ENCODE results near the gene PLXNB1.

The PLXNB1 gene

DNA sequence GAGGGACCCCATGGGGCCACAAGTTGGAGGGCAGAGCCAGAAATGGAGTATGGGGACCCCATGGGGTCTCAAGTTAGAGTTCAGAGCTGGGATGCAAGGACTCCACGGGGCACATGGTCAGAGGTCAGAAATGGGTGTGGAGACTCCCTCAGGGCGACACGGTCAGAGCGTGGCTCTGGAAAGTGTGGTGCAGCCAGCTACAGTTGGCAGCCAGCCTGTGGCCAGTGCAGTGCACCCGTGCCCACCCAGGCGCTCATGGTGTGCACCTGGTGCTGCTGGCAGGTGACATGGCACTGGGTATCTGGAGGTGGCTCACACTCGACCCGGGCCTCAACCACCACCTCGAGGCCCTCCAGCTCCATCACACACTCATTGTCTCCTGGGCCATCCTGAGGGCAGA lies 11.2 kb downstream of the PLXNB1 start:
- no peak for DNase-seq

DNA sequence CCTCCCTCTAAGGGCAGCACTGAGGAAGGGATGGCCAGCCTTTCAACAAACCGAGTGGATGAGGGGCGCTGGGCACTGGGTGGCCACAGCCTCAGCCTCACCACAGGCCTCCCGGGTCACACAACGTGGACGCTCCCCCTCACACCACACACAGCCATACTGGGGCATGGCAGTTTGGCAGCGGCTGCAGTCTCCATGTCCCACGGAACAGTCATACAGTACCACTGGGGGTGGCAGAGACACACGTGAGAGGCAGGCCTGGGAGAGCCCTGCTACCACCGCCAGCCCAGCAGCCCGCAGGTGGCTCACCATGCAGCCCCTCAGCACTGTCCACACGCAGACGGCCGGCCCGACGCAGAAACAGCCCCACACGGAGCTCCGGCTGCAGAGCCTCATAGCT lies 11.7 kb downstream of the PLXNB1 start:
- no peak for DNase-seq

DNA sequence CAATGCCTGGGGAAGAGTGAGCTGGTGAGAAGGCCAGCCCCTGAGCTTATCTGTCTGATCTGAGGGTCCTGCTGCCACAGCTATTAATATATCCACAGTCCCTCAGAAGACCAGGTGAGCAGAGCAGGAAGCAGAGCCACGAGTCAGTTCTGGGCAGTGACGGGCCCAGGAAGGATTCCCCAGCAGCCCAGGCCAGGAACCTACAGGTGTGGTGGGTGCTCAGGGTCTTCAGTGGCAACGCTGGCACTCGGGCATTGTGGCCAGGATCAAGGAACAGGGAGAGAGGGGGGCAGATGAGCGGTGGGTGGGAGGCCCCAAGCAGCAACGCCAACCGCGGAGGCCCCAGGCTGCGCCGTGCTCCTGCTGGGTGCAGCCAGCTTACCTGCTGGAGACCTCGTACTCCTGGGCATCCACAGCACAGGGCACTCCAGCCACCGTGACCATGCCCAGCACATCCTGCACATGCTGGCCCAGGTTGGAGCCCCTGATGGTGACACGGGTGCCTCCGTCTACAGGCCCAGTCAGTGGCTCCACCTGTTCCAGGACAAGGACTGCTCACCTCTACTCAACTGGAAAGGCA lies 12.3 kb downstream of the PLXNB1 start:
- DNase-seq: no peak

DNA sequence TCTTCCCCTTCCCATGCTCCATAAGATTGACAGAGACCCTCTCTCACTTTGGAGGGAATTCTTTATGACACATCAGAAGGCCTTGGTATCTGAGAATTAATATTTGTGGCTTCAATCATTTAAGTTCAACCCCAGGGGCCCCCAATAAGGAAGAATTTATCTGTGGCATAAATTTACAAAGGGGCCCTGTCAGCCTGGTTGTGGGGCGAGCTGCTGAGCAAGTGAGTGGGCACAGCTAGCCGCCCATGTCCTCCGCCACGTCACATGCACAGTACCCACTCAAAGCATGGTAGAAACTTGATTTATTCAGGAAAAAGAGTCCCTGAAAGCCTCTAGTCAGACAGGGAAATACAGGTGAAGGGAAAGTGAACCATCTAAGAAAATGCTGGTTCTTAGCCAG lies 13.3 kb downstream of the PLXNB1 start:
- no peak for DNase-seq

DNA sequence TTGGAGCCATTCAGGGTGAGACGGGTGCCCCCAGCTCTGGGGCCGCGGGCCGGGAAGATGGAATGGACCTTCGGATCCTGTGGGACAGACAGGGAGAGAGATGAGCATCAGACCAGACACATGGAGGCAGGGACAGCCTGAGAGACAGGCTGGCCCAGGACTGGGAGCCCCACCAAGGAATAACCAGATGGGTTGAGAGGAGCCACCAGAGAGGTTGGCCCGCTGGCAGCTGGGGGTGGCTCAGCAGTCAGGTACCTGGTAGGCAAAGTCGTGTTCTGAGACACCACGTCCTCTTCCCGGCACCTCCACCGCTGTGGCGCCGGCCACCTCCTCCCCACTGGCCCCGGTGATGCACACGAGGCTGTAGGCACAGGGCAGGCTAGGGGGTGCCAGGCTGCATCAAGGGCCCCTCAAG lies 13.8 kb downstream of the PLXNB1 start:
- no peak for DNase-seq

DNA sequence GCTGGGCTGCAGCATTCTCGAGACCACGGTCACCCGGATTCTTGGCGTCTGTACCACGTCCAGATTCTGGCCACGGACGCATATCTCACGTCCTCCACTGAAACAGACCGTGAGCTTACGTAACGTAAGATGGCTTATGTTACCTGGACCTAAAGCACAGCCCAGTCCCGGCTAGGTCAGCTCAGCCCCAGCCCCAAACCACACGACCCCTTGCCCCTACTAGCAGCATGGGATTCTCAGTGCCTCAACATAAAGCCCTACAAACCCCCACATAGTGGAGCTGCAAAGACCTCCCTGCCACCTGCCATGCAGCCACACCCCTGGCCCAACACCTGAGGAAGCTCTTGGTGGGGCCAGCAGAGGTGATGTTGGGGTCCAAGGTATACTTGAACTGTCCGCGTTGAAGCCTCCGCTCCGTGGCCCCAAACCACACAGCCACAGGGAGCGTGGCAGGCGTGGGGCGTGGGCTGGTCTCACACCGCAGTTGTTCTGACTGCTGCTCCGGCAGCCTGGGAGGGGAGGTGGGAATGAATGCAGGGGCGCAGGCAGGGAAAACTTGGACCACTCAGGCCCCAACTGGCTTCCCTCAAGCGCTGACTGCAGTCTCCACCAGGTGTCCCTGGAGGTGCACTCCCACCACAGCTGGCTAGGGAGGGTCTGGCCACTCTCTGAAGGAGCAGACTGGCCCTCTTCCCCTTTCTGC lies 14.5 kb downstream of the PLXNB1 start:
- DNase-seq: no peak

GRCh38 chr3:48414376-48415250 lies 15.3 kb downstream of the PLXNB1 start:
- peak in 36 of 56 donors; percentile 15 to 77 (median 44) for DNase-seq

- DNase-seq: no peak
Observed at GRCh38 chr3:48413611-48414010, 16.3 kb downstream of the PLXNB1 start.

DNA sequence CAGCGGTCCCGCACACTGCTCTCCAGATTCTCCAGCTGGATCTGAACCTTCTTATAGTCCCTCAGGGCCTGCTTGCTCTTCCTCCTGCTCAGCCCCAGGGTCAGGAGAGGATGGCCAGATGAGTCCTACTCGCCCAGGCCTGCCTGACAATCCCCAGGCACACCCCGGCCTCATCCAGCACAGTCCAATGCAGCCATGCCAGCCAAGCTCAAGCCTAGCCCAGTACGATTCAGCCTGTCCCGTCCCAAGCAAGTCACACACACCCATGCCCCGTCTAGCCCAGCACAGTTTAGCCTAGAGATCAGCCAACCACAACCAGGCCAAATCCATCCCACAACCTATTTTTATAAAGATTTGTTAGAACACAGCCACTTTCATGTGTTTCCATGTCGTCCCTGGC lies 16.8 kb downstream of the PLXNB1 start:
- no peak for DNase-seq

GRCh38 chr3:48412375-48413001 lies 17.4 kb downstream of the PLXNB1 start:
- no peak for DNase-seq

- no peak for DNase-seq
Observed at GRCh38 chr3:48411606-48412374, 18.1 kb downstream of the PLXNB1 start.

DNA sequence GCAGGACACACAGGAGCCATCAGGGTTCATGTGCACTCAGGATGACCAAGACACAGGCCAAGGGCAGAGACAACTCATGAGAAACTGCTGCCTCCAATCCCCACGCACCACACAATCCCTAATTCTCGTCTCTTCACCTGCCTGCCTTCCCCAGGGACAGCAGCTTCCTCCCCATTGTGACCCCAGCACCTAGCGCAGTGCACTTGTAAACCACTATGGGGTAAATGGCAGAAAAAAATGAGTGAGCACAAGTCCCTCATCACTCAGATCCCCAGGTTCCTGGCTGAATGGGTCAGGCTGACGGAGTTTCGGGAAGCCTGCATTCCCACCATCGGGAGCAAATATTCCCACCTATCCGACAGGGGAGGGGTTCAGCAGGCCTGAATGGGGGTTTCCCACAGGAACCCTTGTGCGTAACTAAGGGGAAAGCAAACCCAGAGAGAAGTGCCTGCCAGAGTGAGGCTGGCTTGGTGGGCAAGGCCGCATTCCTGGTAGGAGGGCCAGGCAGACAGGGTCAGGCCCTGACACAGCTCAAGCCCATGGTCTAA lies 18.8 kb downstream of the PLXNB1 start:
- DNase-seq: no peak

DNA sequence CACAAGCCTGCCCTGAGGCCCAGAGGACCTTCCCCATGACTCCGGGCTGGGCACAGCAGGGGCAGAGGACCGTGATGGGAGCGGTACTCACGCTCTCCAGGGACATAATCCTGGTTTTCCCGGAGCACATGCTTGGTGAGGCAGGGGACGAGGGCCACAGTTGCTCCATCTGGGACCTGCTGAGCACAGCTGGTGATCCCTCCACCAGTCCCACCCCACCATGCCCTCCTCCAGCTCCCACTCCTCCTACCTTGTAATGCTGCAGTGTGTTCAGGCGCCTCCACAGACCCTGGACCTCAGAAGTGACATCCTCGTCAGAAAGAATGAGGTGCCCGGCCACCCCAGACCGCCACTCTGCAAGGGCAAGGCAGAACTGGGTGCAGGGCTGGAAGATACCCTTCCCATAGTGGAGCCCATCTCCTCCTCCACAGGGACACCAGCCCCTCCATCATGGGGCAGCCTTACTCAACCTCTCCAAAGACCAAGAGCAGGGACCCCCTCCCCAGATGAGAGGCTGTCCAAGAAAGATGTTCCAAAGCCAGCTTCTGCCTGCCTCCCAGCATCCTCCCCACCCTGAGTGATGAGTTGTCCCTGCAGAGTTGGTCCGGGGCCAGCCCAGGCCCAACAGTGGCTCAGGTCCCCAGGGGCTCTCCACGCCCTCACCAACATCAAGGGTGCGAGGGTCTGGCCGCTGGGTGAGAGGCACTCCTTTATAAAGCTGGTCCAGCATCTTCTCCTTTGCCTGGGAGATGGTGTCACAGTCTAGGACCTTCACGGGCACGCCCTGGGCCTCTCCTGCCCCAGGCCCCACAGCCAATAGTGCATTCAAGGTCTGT lies 19.5 kb downstream of the PLXNB1 start:
- DNase-seq: no peak

GRCh38 chr3:48409291-48410201 lies 20.3 kb downstream of the PLXNB1 start:
- no peak for DNase-seq

- DNase-seq: no peak
Observed at GRCh38 chr3:48408823-48409281, 21.0 kb downstream of the PLXNB1 start.

GRCh38 chr3:48407542-48408099 lies 22.3 kb downstream of the PLXNB1 start:
- DNase-seq: no peak

- DNase-seq: no peak
Observed at GRCh38 chr3:48406443-48407431, 23.1 kb downstream of the PLXNB1 start.

Data from amygdala (tissue), 56 donors.